HEK293T (cell line): ENCODE results near the gene OR56A5.

Experiments used
- BHLHE40 ChIP-seq: fragments of 450-650 bp; IDR thresholded peaks from 2 replicates; pipeline ENCODE4 v1.6.1; 2016; ENCODE audit warnings: mild to moderate bottlenecking, moderate library complexity, borderline replicate concordance
- FOXA1 ChIP-seq: fragments of 450-650 bp; IDR thresholded peaks from 2 replicates; pipeline ENCODE4 v1.6.1; 2016; ENCODE audit warnings: mild to moderate bottlenecking
- SP1 ChIP-seq: fragments of 450-650 bp; IDR thresholded peaks from 2 replicates; pipeline ENCODE4 v1.6.1; 2017
- TARDBP ChIP-seq: fragments of 450-650 bp; IDR thresholded peaks from 2 replicates; pipeline ENCODE4 v1.6.1; 2016

- no peak for TF ChIP-seq TARDBP
- TF ChIP-seq SP1 = no peak
- TF ChIP-seq FOXA1 = no peak
- no peak for TF ChIP-seq BHLHE40
These were observed 5.2 kb upstream of the OR56A5 start for GRCh38 chr11:5973530-5973929.
